WI38 (cell line): ENCODE results near the gene MBIP.

ENCODE experiments used
- H3K4me3 ChIP-seq: 2 replicates; pipeline ENCODE4 v1.5.1; 2011; ENCODE audit warnings: low read depth, mild to moderate bottlenecking, control low read depth, low read length
- CTCF ChIP-seq: IDR thresholded peaks from 2 replicates; pipeline ENCODE4 v1.5.1; 2012; ENCODE audit warnings: low read depth, mild to moderate bottlenecking, control low read depth, low read length

The MBIP gene

GRCh38 chr14:36300337-36300736 lies 20.1 kb downstream of the MBIP start:
- H3K4me3 ChIP-seq, result no peak overlapping the region
- TF ChIP-seq CTCF, result no peak

- no peak overlapping the region for H3K4me3 ChIP-seq
- no peak for TF ChIP-seq CTCF
Observed at GRCh38 chr14:36295642-36296627, 24.5 kb downstream of the MBIP start.

GRCh38 chr14:36294543-36294942 lies 25.9 kb downstream of the MBIP start:
- H3K4me3 ChIP-seq, result no peak overlapping the region
- TF ChIP-seq CTCF, result no peak

- TF ChIP-seq CTCF, result no peak
- H3K4me3 ChIP-seq, result no peak overlapping the region
Observed at GRCh38 chr14:36293824-36294223, 26.6 kb downstream of the MBIP start.

- no peak overlapping the region for H3K4me3 ChIP-seq
- no peak for TF ChIP-seq CTCF
Observed at GRCh38 chr14:36289954-36290353, 30.5 kb downstream of the MBIP start.

- TF ChIP-seq CTCF, result no peak
- H3K4me3 ChIP-seq, result no peak overlapping the region
Observed at GRCh38 chr14:36288496-36288895, 31.9 kb downstream of the MBIP start.

GRCh38 chr14:36284971-36285595 lies 35.4 kb downstream of the MBIP start:
- no peak overlapping the region for H3K4me3 ChIP-seq
- no peak for TF ChIP-seq CTCF
